HUES48 (cell line): ENCODE results near the gene DHRS1.

Experiments used
- H3K27ac ChIP-seq: one replicate; pipeline ENCODE4 v1.7.0; 2013; ENCODE audit warnings: low read depth, low read length, inconsistent platforms
- H3K27me3 ChIP-seq: 2 replicates; pipeline ENCODE4 v1.6.1; 2013; ENCODE audit warnings: mild to moderate bottlenecking, low read length; ENCODE audit not compliant: control insufficient read depth, insufficient read depth
- H3K36me3 ChIP-seq: 2 replicates; pipeline ENCODE4 v1.6.1; 2013; ENCODE audit warnings: low read length; ENCODE audit not compliant: control insufficient read depth, insufficient read depth
- H3K4me1 ChIP-seq: 2 replicates; pipeline ENCODE4 v1.6.1; 2013; ENCODE audit warnings: mild to moderate bottlenecking, low read length; ENCODE audit not compliant: control insufficient read depth, insufficient read depth
- H3K4me3 ChIP-seq: 2 replicates; pipeline ENCODE4 v1.5.1; 2013; ENCODE audit warnings: mild to moderate bottlenecking, low read depth, low read length
- H3K9ac ChIP-seq: 2 replicates; pipeline ENCODE4 v1.6.1; 2013; ENCODE audit warnings: mild to moderate bottlenecking, low read depth, low read length, moderate library complexity
- H3K9me3 ChIP-seq: 2 replicates; pipeline ENCODE4 v1.6.1; 2013; ENCODE audit warnings: low read length; ENCODE audit not compliant: control insufficient read depth, insufficient read depth

DHRS1 gene

DNA sequence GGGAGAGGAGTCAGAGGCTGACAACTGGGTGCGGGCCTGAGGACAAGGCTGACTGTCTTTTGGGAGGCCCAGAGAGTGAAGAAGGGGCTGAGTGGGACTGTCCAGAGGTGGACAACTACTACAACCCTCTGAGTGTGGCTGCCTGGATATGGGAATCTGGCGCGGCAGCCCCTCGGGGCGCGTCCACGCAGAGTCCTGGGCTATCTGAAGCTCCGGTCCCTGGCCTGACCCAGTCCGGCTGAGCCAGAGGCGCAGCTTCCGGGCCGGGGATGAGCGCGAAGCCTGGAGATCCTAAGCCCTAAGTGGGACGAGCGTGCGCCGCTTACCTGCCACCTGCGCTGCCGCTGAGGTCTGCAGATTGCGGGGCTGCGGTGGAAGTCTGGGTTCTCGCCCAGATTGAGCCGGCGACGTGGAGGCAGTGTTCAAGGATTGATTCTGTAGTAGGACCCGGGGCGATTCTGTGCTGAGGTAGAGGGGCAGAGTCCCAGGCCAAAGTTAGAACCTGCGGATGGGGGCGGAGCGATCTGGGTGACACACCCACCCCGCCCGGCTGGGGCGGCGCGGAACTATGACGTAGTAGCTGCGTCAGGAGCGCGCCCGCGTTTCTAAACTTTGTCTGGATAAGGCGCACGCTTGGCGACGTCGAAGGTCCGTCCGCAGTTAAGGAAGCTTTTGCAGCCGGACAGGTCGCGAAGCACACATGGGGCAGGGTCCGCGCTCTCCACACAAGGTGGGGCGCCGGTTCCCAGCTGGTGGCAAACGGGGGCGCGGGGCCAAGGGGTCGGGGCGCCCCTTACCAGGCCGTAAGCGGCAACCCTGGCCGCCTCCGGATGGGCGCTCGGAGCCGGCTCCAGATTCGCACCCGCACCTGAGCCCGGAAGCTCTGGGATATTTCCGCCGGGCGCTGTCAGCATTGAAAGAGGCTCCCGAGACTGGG lies at the start of gene DHRS1, which contains the start of gene NOP9:
Gene DHRS1 (minus strand): TSS at position 526 of the 937 bp plus-strand sequence. CDS start 674 bp downstream, outside the sequence.
Gene NOP9 (plus strand): TSS at position 596 of the 937 bp plus-strand sequence. CDS start 105 bp downstream, at position 701.
- Histone ChIP-seq H3K4me1 (peaks cover 10% of the 10 kb centered on the region; the same call in 1 of the 2 replicates), H3K9me3 (no peaks in the 10 kb centered on the region), H3K36me3 (peaks cover 48% of the 10 kb centered on the region), H3K27ac (peak within 1 kb of the TSS; percentile 79), H3K9ac (peak within 1 kb of the TSS; percentile 70; the same call in 1 of the 2 replicates), H3K4me3 (peak within 1 kb of the TSS; percentile 92), H3K27me3 (no peaks in the 10 kb centered on the region)

DNA sequence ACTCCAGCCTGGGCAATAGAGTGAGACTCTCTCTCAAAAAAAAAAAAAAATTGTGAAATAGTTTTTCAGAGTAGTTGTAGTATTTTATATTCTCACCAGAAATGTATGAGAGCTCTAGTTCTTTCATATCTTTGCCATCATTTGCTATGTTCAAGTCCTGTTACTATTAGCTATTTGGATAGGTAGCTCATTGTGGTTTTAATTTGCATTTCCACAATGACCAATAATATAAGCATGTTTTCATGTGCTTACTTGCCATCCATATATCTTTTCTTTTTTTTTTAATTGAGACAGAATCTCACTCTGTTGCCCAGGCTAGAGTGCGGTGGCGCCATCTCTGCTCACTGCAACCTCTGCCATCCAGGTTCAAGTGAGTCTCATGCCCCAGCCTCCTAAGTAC lies 48.6 kb upstream of the DHRS1 start:
- Histone ChIP-seq H3K27me3 (peaks cover 36% of the 10 kb centered on the region), H3K4me3 (no peak overlapping the region), H3K9me3 (no peaks in the 10 kb centered on the region), H3K9ac (no peak overlapping the region), H3K27ac (no peak overlapping the region), H3K4me1 (no peaks in the 10 kb centered on the region), H3K36me3 (no peaks in the 10 kb centered on the region)

DNA sequence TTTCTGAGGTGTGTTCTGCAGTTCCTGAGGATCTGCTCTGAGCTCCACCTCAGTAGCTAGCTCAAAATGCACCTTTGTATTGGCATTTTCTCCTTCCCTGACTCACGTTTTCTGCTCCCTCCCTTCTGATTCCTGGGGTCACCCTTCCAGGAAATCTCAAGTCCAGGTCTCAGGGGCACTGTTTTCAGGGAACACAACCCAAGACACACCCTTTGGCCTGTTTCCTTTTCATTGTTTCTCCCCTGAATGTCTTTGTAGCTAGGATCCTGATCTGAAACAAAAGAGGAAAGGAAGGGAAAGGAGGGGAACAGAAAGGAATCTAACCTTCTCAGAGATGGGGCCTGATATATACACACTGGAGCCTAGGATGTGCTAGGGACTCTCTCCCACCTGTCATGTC lies 47.6 kb upstream of the DHRS1 start:
- Histone ChIP-seq H3K9ac (no peak overlapping the region), H3K36me3 (no peaks in the 10 kb centered on the region), H3K4me3 (no peak overlapping the region), H3K4me1 (no peaks in the 10 kb centered on the region), H3K9me3 (no peaks in the 10 kb centered on the region), H3K27me3 (peaks cover 32% of the 10 kb centered on the region), H3K27ac (no peak overlapping the region)

DNA sequence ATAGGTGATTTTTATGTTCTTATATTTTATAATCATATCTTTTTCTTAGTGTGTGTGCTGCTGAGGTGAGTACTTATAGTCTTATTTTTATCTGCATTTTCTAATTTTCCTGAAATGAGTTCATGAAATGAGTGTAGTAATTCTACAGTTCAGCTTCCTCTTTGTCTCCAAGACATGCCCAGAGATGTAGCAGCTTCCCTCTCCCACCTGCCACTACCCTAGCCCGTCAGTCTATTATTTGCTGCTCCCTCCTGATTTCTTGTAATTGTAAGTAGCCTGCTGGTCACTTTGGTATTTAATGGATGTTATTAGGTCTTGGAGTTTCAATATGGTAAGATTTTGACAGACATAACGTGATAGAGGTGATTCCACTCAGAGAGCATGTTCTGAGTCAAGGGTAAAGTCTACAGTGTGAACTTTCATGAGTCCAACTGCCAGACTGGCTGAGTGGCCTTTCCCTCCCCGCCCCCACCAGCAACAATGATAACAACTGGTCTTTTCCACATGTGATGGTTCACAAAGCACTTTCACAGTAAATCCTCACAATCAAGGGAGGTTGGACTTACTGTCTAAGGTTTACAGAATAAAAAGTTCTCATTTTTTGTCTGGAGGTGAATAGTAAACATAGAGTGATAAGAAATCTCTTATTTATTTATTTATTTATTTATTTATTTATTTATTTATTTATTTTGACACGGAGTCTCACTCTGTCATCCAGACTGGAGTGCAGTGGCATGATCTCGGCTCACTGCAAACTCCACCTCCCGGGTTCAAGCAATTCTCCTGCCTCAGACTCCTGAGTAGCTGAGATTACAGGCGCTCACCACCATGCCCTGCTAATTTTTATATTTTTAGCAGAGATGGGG lies 44.4 kb upstream of the DHRS1 start:
- Histone ChIP-seq H3K27ac (no peak overlapping the region), H3K9ac (no peak overlapping the region), H3K9me3 (no peaks in the 10 kb centered on the region), H3K27me3 (peaks cover 38% of the 10 kb centered on the region), H3K4me1 (0 out of 2 replicates have a peak, but pooled peaks cover 3% of the 10 kb centered on the region), H3K36me3 (no peaks in the 10 kb centered on the region), H3K4me3 (no peak overlapping the region)

DNA sequence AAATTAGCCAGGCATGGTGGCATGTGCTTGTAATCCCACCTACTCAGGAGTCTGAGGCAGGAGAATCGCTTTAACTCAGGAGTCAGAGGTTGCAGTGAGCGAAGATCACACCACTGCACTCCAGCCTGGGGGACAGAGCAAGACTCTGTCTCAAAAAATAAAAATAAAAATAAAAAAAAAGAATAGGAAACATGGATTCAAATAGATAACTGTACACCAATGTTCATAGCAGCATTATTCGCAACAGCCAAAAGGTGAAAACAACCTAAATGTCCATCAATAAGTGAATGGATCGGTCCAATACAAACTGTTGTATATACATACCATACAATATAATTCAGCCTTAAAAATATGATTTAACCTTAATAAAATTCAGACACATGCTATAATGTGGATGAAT lies 43.3 kb upstream of the DHRS1 start:
- Histone ChIP-seq H3K36me3 (no peaks in the 10 kb centered on the region), H3K27ac (no peak overlapping the region), H3K9me3 (no peaks in the 10 kb centered on the region), H3K4me1 (0 out of 2 replicates have a peak, but pooled peaks cover 4% of the 10 kb centered on the region), H3K27me3 (peaks cover 49% of the 10 kb centered on the region), H3K4me3 (no peak overlapping the region), H3K9ac (no peak overlapping the region)

DNA sequence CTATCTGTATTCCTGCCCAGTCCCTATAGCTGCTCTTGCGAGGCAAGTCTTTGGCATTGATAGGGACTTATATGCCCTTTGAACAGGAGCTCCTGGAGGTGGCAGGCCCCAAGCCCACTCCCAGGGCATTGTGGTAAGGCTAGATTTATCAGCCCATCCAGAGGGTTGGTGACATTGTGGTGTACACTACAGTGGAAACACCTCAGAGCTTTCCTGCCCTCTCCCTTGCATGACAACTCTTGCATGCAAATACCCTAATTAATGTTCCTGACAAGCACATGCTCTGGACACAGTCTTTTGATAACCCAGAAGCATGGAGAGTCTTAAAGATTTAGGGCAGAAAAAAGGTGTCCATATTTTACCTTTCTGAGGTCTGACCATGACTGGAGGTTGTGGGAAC lies 41.0 kb upstream of the DHRS1 start:
- Histone ChIP-seq H3K36me3 (no peaks in the 10 kb centered on the region), H3K9ac (no peak overlapping the region), H3K27ac (no peak overlapping the region), H3K9me3 (no peaks in the 10 kb centered on the region), H3K27me3 (peaks cover 62% of the 10 kb centered on the region), H3K4me1 (0 out of 2 replicates have a peak, but pooled peaks cover 5% of the 10 kb centered on the region), H3K4me3 (no peak overlapping the region)

DNA sequence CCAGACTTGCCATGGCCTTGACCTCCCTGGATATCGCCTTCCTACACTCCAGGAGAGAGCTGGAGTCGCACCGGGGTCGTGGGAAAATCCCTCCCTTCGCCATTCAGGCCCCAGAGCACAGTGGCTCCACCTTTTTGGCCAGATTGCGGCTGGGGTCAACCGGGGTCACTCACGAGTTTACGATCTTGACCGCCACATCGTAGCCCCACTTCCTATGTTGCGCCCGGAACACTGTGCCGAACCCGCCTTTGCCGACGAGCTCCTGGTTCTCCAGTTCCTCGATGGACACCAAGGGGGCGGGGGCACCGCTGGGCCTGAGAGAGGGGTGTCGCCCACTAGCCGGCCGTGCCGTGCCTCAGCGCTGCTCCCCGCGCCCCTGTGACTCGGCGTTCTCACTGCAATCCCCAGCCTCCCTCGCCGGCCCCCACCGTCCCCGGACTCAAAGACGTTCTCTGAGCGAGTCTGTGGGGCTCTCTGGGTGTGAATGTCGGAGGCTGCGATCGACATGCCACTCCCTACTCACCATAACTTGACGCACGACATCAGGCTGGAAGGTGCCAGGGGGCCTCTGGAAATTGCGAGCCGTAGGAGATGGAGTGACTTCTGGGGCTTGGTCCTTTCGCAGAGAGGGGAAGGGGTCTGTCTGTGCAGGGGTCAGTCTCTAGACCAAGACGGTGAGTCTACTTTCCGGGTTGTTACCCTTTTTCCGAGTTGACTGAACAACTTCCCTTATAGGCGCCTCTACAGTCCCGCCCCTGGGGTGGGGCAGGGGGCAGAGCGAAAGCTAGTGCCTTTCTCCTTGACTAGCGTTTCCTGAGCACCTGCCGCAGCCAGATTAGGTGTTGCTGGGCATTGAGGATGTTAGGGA lies 39.9 kb upstream of the DHRS1 start, which contains the start of gene RIPK3:
Gene RIPK3 (minus strand): TSS at position 708 of the 868 bp plus-strand sequence. CDS start 165 bp downstream, at position 543.
- 0 out of 2 replicates have a peak, but pooled peaks cover 8% of the 10 kb centered on the region for H3K4me1 ChIP-seq
- H3K9me3 ChIP-seq, result no peaks in the 10 kb centered on the region
- H3K4me3 ChIP-seq, result peak within 1 kb of the TSS; percentile 61
- H3K27me3 ChIP-seq, result peaks cover 73% of the 10 kb centered on the region
- no peaks in the 10 kb centered on the region for H3K36me3 ChIP-seq
- no peak within 1 kb of the TSS for H3K9ac ChIP-seq
- no peak within 1 kb of the TSS for H3K27ac ChIP-seq

DNA sequence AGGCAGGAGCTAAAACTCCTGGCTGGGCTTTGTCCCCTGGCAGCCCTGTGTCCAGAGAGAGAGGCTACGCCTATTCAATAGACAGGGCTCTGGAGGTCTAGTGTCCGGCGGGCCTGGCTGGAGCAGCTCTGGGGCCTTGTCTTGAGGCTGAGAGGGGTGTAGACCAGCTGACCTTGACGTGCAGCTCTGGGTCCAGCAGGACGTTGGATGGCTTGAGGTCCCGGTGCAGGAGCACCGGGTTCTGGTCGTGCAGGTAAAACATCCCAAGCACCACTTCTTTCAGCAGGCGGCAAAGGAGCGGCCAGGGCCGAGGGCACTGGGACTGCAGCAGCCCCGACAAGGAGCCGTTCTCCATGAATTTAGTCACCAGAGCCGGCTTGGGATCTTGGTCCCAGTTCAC lies 39.3 kb upstream of the DHRS1 start:
- Histone ChIP-seq H3K9ac (no peak overlapping the region), H3K4me3 (peak overlapping the region; percentile 61), H3K36me3 (no peaks in the 10 kb centered on the region), H3K4me1 (peaks cover 8% of the 10 kb centered on the region; the same call in 1 of the 2 replicates), H3K27ac (no peak overlapping the region), H3K27me3 (peaks cover 80% of the 10 kb centered on the region), H3K9me3 (no peaks in the 10 kb centered on the region)

DNA sequence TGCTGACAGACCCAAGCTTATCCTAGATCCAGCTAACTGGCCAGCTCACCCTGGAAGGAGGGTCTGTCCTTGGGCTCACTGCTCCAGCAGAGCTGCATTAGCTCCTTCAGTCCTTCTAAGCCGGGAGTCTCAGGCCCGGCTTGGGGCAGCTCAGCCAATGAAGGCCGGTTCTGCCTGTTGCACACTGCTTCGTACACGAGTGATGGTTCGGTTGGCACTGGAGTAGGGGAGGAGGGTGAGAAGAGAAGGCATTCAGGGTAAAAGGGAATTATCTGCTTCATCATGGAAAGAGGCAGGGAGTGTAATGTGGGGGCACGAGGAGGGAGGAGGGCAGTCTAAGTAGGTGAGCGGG lies 38.2 kb upstream of the DHRS1 start:
- Histone ChIP-seq H3K9ac (no peak overlapping the region), H3K27me3 (peaks cover 90% of the 10 kb centered on the region), H3K27ac (no peak overlapping the region)

More for the DNA sequence above, 38.2 kb upstream of the DHRS1 start:
- Histone ChIP-seq H3K4me1 (peaks cover 8% of the 10 kb centered on the region; the same call in 1 of the 2 replicates), H3K4me3 (no peak overlapping the region), H3K9me3 (no peaks in the 10 kb centered on the region), H3K36me3 (no peaks in the 10 kb centered on the region)
